ENCODE data around the gene TMED4.

DNA sequence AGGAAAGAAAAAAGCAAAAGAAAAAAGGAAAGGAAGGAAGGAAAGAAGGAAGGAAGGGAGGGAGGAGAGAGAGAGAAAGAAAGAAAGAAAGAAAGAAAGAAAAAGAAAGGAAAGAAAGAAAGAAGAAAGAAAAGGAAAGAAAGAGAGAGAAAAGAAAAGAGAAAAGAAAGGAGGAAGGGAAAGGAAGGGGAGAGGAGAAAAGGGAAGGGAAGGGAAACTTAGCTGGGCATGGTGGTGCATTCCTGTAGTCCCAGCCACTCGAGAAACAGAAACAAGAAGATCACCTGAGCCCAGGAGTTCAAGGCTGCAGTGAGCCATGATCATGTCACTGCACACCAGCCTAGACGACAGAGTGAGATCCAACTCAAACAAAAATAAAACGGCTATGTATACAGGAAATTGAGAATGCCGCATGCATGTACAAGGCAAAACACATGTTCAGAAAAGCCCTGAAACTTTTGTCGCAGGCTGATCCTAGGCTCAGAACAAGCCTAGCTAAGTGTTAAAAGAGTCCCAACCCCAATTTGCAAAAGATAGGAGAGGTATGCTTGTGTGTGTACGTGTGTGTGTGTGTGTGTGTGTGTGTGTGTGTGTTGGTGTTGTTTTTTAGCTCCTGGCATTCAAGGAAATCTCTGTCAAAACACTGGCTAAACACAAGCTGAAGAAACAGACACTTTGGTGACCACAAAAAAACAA, 34.3 kb downstream of the TMED4 start:
- TF ChIP-seq, protein P1, sequence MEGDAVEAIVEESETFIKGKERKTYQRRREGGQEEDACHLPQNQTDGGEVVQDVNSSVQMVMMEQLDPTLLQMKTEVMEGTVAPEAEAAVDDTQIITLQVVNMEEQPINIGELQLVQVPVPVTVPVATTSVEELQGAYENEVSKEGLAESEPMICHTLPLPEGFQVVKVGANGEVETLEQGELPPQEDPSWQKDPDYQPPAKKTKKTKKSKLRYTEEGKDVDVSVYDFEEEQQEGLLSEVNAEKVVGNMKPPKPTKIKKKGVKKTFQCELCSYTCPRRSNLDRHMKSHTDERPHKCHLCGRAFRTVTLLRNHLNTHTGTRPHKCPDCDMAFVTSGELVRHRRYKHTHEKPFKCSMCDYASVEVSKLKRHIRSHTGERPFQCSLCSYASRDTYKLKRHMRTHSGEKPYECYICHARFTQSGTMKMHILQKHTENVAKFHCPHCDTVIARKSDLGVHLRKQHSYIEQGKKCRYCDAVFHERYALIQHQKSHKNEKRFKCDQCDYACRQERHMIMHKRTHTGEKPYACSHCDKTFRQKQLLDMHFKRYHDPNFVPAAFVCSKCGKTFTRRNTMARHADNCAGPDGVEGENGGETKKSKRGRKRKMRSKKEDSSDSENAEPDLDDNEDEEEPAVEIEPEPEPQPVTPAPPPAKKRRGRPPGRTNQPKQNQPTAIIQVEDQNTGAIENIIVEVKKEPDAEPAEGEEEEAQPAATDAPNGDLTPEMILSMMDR (IDR thresholded peaks at IDR 0.05; ENCODE audit: insufficient read depth, low read length, poor library complexity, severe bottlenecking), result no peak
- no peak for TF ChIP-seq EZH2phosphoT487 (conservative IDR thresholded peaks at IDR 0.05; ENCODE audit: low read length)
